OCI-LY3 (cell line): ENCODE data around the gene FOXF2.

Source experiments
- H2AFZ ChIP-seq: fragments of 200-600, 300-600 bp; shearing (Covaris generic); 2 replicates; pipeline ENCODE4 v1.6.0; 2014; ENCODE audit warnings: antibody characterized with exemption, low read depth, low read length
- H3K27ac ChIP-seq: fragments of 200-600, 300-600 bp; sonication (generic); 2 replicates; pipeline ENCODE4 v1.5.1; 2014; ENCODE audit warnings: mild to moderate bottlenecking, low read length, moderate library complexity, mixed read lengths
- H3K27me3 ChIP-seq: fragments of 200-600, 300-600 bp; sonication (generic); 2 replicates; pipeline ENCODE4 v1.6.1; 2014; ENCODE audit warnings: low read depth, low read length, mixed read lengths
- H3K36me3 ChIP-seq: fragments of 200-600, 300-600 bp; sonication (generic); replicated peaks from 2 replicates; pipeline ENCODE3; 2014; ENCODE audit warnings: low read depth, low read length, mixed read lengths
- H3K4me1 ChIP-seq: fragments of 300-600, 200-600 bp; sonication (generic); 2 replicates; pipeline ENCODE4 v1.6.1; 2014; ENCODE audit warnings: low read length, mixed read lengths
- H3K4me2 ChIP-seq: fragments of 200-600, 300-600 bp; sonication (generic); 2 replicates; pipeline ENCODE4 v1.6.1; 2014; ENCODE audit warnings: low read length, mixed read lengths
- H3K4me3 ChIP-seq: fragments of 300-600, 200-600 bp; sonication (generic); 2 replicates; pipeline ENCODE4 v1.5.1; 2014; ENCODE audit warnings: antibody characterized with exemption, mild to moderate bottlenecking, low read length, moderate library complexity
- H3K79me2 ChIP-seq: fragments of 300-600, 200-600 bp; shearing (Covaris generic); 2 replicates; pipeline ENCODE4 v1.6.1; 2014; ENCODE audit warnings: mild to moderate bottlenecking, low read length, mixed read lengths
- H3K9ac ChIP-seq: fragments of 300-600, 200-600 bp; shearing (Covaris generic); 2 replicates; pipeline ENCODE4 v1.6.0; 2014; ENCODE audit warnings: mild to moderate bottlenecking, low read length, moderate library complexity
- H3K9me3 ChIP-seq: fragments of 200-600, 300-600 bp; shearing (Covaris generic); 2 replicates; pipeline ENCODE4 v1.6.1; 2014; ENCODE audit warnings: low read length, mixed read lengths; ENCODE audit not compliant: insufficient read depth
- H4K20me1 ChIP-seq: fragments of 200-600, 300-600 bp; sonication (generic); 2 replicates; pipeline ENCODE4 v1.6.1; 2016; ENCODE audit warnings: low read length, mixed read lengths; ENCODE audit not compliant: insufficient read depth
- EZH2phosphoT487 ChIP-seq: fragments of 200-600 bp; shearing (Covaris generic); IDR thresholded peaks from 2 replicates; pipeline ENCODE4 v1.6.1; 2018; ENCODE audit warnings: antibody characterized with exemption, mixed run types, low read depth
- TF ChIP-seq, protein P1 (sequence below): fragments of 200-600, 300-600 bp; sonication (generic); IDR thresholded peaks from 2 replicates; pipeline ENCODE4 v1.5.1; 2014; ENCODE audit warnings: antibody characterized with exemption, low read length, low read depth

Gene FOXF2

DNA sequence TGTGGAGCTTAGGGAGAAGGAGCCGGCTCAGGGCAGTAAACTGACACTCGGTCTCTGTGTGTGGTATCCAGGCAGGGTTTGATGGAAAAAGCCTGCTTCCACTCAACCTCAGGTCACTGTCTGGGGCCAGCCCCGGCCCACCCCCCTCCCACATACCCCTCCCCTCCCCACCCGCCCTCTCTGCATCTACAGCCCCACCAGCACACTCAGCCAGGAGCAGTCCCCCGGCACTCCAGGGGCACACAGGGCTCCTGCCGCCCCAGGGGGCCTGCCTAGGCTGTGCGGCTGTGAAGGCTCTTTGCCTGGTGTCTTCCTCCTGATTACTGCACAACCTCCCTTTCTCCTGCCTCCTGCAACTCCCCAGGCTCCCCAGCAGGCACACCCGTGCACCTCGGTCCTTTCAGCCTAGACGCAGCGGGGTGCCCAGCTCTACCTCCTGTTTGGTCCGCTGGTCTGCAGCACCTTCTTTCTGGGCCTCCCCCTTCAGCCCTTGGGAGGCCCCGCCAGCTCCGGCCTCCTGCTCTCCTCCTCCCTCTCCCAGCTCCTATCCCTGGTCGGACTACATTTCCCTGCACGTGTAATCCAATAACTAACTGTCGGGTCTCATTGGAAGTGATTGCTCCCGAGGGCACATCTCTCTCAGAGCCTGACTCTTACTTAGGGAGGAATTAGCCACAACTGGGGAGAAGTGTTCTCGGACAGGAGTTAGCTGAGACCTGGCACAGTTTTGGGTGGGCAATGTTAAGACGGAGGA lies 1.3 kb upstream of the FOXF2 start:
- TF ChIP-seq, protein P1, sequence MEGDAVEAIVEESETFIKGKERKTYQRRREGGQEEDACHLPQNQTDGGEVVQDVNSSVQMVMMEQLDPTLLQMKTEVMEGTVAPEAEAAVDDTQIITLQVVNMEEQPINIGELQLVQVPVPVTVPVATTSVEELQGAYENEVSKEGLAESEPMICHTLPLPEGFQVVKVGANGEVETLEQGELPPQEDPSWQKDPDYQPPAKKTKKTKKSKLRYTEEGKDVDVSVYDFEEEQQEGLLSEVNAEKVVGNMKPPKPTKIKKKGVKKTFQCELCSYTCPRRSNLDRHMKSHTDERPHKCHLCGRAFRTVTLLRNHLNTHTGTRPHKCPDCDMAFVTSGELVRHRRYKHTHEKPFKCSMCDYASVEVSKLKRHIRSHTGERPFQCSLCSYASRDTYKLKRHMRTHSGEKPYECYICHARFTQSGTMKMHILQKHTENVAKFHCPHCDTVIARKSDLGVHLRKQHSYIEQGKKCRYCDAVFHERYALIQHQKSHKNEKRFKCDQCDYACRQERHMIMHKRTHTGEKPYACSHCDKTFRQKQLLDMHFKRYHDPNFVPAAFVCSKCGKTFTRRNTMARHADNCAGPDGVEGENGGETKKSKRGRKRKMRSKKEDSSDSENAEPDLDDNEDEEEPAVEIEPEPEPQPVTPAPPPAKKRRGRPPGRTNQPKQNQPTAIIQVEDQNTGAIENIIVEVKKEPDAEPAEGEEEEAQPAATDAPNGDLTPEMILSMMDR, result no peak
- Histone ChIP-seq H4K20me1 (no peaks in the 10 kb centered on the region), H3K79me2 (no peaks in the 10 kb centered on the region), H3K9ac (no peak overlapping the region), H3K27ac (no peak overlapping the region), H3K4me1 (no peaks in the 10 kb centered on the region), H3K27me3 (no peaks in the 10 kb centered on the region), H3K36me3 (no peaks in the 10 kb centered on the region), H3K4me3 (no peak overlapping the region), H2AFZ (no peak overlapping the region), H3K9me3 (no peaks in the 10 kb centered on the region), H3K4me2 (no peak overlapping the region)

DNA sequence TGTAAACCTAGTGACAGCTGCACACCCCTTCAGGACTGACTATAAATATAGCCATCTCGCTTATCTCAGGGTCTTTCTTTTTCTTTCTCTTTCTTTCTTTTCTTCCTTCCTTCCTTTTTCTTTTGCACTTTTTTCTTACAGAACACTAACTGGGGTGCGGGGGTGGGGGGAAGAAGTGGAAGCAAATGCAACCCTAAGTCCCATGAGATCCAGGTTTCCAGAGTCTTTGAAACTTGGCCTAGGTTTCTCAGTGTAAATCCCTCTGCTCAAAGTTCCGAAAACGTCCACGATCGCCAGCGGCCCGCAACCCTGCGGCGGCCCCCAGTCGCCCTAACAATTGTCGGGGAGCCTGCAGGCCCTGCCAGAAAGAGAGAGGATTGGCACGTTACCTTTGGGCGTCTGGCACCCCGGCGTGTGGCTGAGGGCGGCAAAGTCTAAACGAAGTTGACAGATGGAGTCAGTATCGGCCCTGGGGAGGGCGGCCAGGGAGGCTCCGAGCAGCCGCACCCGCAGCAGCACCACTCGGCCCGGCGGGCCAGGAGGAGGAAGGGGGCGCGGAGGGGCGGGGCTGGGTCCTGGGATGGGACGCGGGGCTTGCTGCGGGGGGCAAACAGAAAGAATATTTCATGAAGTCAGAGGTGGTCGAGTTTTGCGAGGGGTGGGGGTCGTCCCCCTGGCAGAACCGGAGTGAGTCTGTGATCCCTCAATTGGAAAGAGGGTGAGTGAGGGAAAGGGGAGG lies 577 bp upstream of the FOXF2 start:
- H3K4me3 ChIP-seq, result no peak overlapping the region
- H3K27me3 ChIP-seq, result no peaks in the 10 kb centered on the region
- no peak overlapping the region for H3K9ac ChIP-seq
- TF ChIP-seq EZH2phosphoT487, result no peak
- TF ChIP-seq, protein P1, result no peak
- no peak overlapping the region for H3K27ac ChIP-seq
- H3K79me2 ChIP-seq, result no peaks in the 10 kb centered on the region
- H3K4me2 ChIP-seq, result no peak overlapping the region
- H3K36me3 ChIP-seq, result no peaks in the 10 kb centered on the region
- H2AFZ ChIP-seq, result no peak overlapping the region
- H4K20me1 ChIP-seq, result no peaks in the 10 kb centered on the region
- no peaks in the 10 kb centered on the region for H3K9me3 ChIP-seq
- H3K4me1 ChIP-seq, result no peaks in the 10 kb centered on the region

DNA sequence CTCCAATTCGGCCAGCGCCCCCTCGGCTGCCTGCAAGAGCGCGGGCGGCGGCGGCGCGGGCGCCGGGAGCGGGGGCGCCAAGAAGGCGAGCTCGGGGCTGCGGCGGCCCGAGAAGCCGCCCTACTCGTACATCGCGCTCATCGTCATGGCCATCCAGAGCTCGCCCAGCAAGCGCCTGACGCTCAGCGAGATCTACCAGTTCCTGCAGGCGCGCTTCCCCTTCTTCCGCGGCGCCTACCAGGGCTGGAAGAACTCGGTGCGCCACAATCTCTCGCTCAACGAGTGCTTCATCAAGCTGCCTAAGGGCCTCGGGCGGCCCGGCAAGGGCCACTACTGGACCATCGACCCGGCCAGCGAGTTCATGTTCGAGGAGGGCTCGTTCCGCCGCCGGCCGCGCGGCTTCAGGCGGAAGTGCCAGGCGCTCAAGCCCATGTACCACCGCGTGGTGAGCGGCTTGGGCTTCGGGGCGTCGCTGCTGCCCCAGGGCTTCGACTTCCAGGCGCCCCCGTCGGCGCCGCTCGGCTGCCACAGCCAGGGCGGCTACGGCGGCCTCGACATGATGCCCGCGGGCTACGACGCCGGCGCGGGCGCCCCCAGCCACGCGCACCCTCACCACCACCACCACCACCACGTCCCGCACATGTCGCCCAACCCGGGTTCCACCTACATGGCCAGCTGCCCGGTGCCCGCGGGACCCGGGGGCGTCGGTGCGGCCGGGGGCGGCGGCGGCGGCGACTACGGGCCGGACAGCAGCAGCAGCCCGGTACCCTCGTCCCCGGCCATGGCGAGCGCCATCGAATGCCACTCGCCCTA lies 963 bp downstream of the FOXF2 start:
- Histone ChIP-seq H3K4me1 (no peaks in the 10 kb centered on the region), H3K9ac (no peak overlapping the region), H2AFZ (no peak overlapping the region), H3K36me3 (no peaks in the 10 kb centered on the region), H3K79me2 (no peaks in the 10 kb centered on the region), H3K9me3 (no peaks in the 10 kb centered on the region), H3K27ac (no peak overlapping the region), H3K27me3 (no peaks in the 10 kb centered on the region; the same call in 1 of the 2 replicates), H3K4me2 (no peak overlapping the region), H3K4me3 (no peak overlapping the region), H4K20me1 (no peaks in the 10 kb centered on the region)
- TF ChIP-seq EZH2phosphoT487, result no peak
- TF ChIP-seq, protein P1, result no peak
